ENCODE data around the gene JPH4.

The JPH4 gene

GRCh38 chr14:23572836-23573235 is 5.8 kb downstream of the JPH4 start:
- CTCF ChIA-PET: interaction anchor here (0.5 to 0.8 kb wide), 2 partner anchors 13 to 42 kb away, joined by 3 to 5 read pairs; no protein-coding TSS in a partner anchor
- no peak overlapping the region for H3K27ac ChIP-seq
- DNase-seq (ENCODE audit: low spot score): no peak
- no peak for TF ChIP-seq CTCF (conservative IDR thresholded peaks at IDR 0.05; ENCODE audit: low read depth)
- POLR2A ChIA-PET (ENCODE audit: low non-redundant PET): no interaction called here

GRCh38 chr14:23572524-23572828 is 6.1 kb downstream of the JPH4 start:
- CTCF ChIA-PET: interaction anchor here (0.8 kb wide), 1 partner anchor 13 kb away, joined by 5 read pairs; no protein-coding TSS in a partner anchor
- POLR2A ChIA-PET (ENCODE audit: low non-redundant PET): no interaction called here
- no peak overlapping the region for H3K27ac ChIP-seq

GRCh38 chr14:23571701-23572523 is 6.7 kb downstream of the JPH4 start:
- CTCF ChIA-PET: interaction anchor here (0.6 to 0.8 kb wide), 5 partner anchors 11 to 1139 kb away, joined by 3 to 7 read pairs (median 4); no protein-coding TSS in a partner anchor
- H3K27ac ChIP-seq: no peak overlapping the region
- TF ChIP-seq CTCF (conservative IDR thresholded peaks at IDR 0.05; ENCODE audit: low read depth): no peak
- DNase-seq (ENCODE audit: low spot score): no peak
- POLR2A ChIA-PET (ENCODE audit: low non-redundant PET): no interaction called here

More at GRCh38 chr14:23572524-23572828, 6.1 kb downstream of the JPH4 start:
- no peak for DNase-seq (ENCODE audit: low spot score)
- TF ChIP-seq CTCF (conservative IDR thresholded peaks at IDR 0.05; ENCODE audit: low read depth): no peak

- CTCF ChIA-PET: interaction anchor here (0.6 to 0.7 kb wide), 3 partner anchors 10 to 1140 kb away, joined by 3 to 4 read pairs (median 4); no protein-coding TSS in a partner anchor
- DNase-seq (ENCODE audit: low spot score): no peak
- TF ChIP-seq CTCF (conservative IDR thresholded peaks at IDR 0.05; ENCODE audit: low read depth): no peak
- no peak overlapping the region for H3K27ac ChIP-seq
- POLR2A ChIA-PET (ENCODE audit: low non-redundant PET): no interaction called here
Measured at GRCh38 chr14:23570806-23571483, 7.6 kb downstream of the JPH4 start.

- H3K27ac ChIP-seq: peak overlapping the region; percentile 52
- no peak for TF ChIP-seq CTCF (conservative IDR thresholded peaks at IDR 0.05; ENCODE audit: low read depth)
- ChIA-PET POLR2A (ENCODE audit: low non-redundant PET) (no interaction called here), CTCF (interaction anchor here (1.1 to 1.2 kb wide), 2 partner anchors 10 to 91 kb away, joined by 3 to 4 read pairs; no protein-coding TSS in a partner anchor)
- no peak for DNase-seq (ENCODE audit: low spot score)
Measured at GRCh38 chr14:23569443-23570151, 9.0 kb downstream of the JPH4 start.

Measured in RWPE1 (cell line).